Tibial nerve (tissue), 4 donors: ENCODE results near the gene BEAN1. TPM values are rescaled to one million over a fixed set of nuclear protein-coding genes. Genes with fewer than 3 reads are reported as not detected.

Experiments used
- DNase-seq, 2 donors: peaks; one replicate each; pipeline ENCODE4 v3.0.0-alpha.2; 2019; ENCODE audit warnings: low spot score in 2 of 2
- H3K27ac ChIP-seq, 4 donors: fragments of 200-600 bp; sonication (generic) in 3 of 4; one replicate each; pipeline ENCODE4 v1.5.1; 2017 to 2019; ENCODE audit warnings: mild to moderate bottlenecking in 1 of 4
- H3K27me3 ChIP-seq, 2 donors: fragments of 200-600 bp; sonication (generic) in 1 of 2; one replicate each; pipeline versions ENCODE4 v1.5.1 to v1.6.0; 2017 to 2019
- H3K36me3 ChIP-seq, 3 donors: fragments of 200-600 bp; sonication (generic); one replicate each; pipeline ENCODE4 v1.5.1; 2018 to 2019
- H3K4me1 ChIP-seq, 4 donors: fragments of 200-600 bp; sonication (generic) in 3 of 4; one replicate each; pipeline ENCODE4 v1.5.1; 2017 to 2019
- H3K4me3 ChIP-seq, 4 donors: fragments of 200-600 bp; sonication (generic) in 3 of 4; one replicate each; pipeline ENCODE4 v1.5.1; 2017 to 2019; ENCODE audit warnings: mild to moderate bottlenecking in 1 of 4, moderate library complexity in 1 of 4
- H3K9me3 ChIP-seq, 4 donors: fragments of 200-600 bp; sonication (generic) in 3 of 4; one replicate each; pipeline ENCODE4 v1.5.1; 2017 to 2019
- EP300 ChIP-seq, 2 donors: sonication (generic); formaldehyde crosslinking; IDR thresholded peaks; one replicate each; pipeline ENCODE4 v1.6.1; 2017; ENCODE audit warnings: antibody characterized with exemption in 2 of 2, mild to moderate bottlenecking in 1 of 2
- POLR2A ChIP-seq, 2 donors: fragments of 450-650 bp; IDR thresholded peaks; one replicate each; pipeline ENCODE4 v1.6.1; 2017; ENCODE audit warnings: antibody characterized with exemption in 2 of 2, mild to moderate bottlenecking in 2 of 2, moderate library complexity in 2 of 2
- WGBS, 2 donors: methylation state at CpG; one replicate each; pipeline ENCODE4 v1.1.5; 2018; 5-methylcytosine and 5-hydroxymethylcytosine counted together
- total RNA-seq, 4 donors: library from RNA; depleted of rRNA; stranded (reverse); fragments of >200 nt; gene quantifications; one replicate each; pipeline ENCODE4 v1.1.0, GENCODE V29; 2016
- TF ChIP-seq, protein P1 (sequence below), 5 experiments: fragments of 200-600 bp in 3 of 5; fragments of 450-650 bp in 2 of 5; sonication (generic) in 3 of 5; IDR thresholded peaks; one replicate each; pipeline ENCODE4 v1.5.1; 2016 to 2019; ENCODE audit warnings: antibody characterized with exemption in 5 of 5, mild to moderate bottlenecking in 3 of 5, moderate library complexity in 2 of 5

Gene BEAN1
- total RNA-seq, 4 donors from 2014 or later, result 0.21 to 1.4 (median 0.30) TPM; not detected in 1

DNA sequence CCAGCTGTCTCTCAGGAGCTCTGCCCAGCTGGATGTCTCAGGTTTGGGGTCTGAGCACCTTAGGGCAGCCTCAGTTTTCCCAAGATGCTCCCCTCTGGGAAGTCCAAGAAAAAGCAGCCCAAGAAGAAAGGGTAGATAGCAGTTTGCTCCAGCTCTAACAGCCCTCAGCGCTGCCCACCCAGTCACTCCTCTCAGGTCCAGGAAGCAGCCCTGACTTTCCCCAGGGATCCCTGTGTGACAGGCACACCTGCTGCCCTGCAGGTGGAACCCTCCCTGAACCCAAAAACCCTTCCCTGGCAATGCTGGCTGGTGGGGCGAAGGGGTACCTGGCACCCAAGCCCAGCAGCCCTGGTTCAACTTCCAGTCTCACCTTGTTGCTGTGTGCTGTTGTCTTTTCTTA is 48.1 kb downstream of the BEAN1 start:
- WGBS, 2 donors, result 85% methylated on average over 2 of the region's 2 CpGs
- Histone ChIP-seq H3K9me3 (no peaks in the 10 kb centered on the region), H3K4me3 (no peak overlapping the region), H3K27me3 (peaks cover 0 to 13% of the 10 kb centered on the region in 2 donors), H3K27ac (no peak overlapping the region), H3K36me3 (peaks cover 0 to 13% (median 0%) of the 10 kb centered on the region in 3 donors), H3K4me1 (peaks cover 0 to 11% (median 3%) of the 10 kb centered on the region in 4 donors)
- DNase-seq, result no peak
- TF ChIP-seq EP300 (IDR thresholded peaks at IDR 0.05) (no peak), POLR2A (IDR thresholded peaks at IDR 0.05) (no peak)
- TF ChIP-seq, protein P1, sequence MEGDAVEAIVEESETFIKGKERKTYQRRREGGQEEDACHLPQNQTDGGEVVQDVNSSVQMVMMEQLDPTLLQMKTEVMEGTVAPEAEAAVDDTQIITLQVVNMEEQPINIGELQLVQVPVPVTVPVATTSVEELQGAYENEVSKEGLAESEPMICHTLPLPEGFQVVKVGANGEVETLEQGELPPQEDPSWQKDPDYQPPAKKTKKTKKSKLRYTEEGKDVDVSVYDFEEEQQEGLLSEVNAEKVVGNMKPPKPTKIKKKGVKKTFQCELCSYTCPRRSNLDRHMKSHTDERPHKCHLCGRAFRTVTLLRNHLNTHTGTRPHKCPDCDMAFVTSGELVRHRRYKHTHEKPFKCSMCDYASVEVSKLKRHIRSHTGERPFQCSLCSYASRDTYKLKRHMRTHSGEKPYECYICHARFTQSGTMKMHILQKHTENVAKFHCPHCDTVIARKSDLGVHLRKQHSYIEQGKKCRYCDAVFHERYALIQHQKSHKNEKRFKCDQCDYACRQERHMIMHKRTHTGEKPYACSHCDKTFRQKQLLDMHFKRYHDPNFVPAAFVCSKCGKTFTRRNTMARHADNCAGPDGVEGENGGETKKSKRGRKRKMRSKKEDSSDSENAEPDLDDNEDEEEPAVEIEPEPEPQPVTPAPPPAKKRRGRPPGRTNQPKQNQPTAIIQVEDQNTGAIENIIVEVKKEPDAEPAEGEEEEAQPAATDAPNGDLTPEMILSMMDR (IDR thresholded peaks at IDR 0.05), result no peak

DNA sequence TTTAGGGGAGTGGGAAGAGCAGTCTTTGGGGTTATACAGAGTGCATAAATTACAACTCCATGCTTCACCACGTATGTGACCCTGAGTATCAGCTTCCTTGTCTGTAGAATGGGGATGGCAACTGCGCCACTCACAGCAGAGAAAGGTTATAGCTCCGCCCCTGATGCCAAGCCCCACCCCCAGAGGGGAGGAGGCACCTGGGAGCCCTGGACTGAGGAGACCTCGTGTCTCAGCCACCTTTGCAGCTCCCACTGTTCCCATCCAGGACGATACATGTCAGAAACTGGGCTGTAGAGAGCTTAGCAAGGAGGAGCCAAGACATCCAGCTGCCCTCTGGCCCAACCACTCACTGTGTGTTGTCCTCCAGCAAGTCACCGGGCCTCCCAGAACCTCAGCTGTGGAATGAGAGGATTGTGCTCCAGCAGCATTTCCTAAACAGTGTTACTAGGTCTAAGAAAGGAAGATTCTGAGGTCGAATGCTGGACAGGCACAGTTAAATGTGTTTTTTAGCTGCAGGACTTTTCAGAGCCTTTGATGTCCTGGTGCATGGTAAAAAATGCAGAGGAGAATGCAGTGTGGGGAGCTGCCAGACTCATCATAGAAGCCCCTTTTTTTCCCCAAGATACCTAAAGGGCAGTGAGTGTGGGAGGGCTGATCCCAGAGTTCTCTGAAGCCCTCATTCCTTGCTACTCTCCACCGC is 49.4 kb downstream of the BEAN1 start:
- H3K4me1 ChIP-seq, result peaks cover 0 to 11% (median 3%) of the 10 kb centered on the region in 4 donors
- WGBS, 2 donors, result 54 to 55% methylated on average over 7 to 8 of the region's 8 CpGs
- DNase-seq, result no peak
- TF ChIP-seq, protein P1 (IDR thresholded peaks at IDR 0.05), result no peak
- TF ChIP-seq EP300 (IDR thresholded peaks at IDR 0.05), result no peak
- TF ChIP-seq POLR2A (IDR thresholded peaks at IDR 0.05), result no peak
- H3K4me3 ChIP-seq, result no peak overlapping the region
- H3K9me3 ChIP-seq, result no peaks in the 10 kb centered on the region
- no peak overlapping the region for H3K27ac ChIP-seq
- H3K27me3 ChIP-seq, result peaks cover 0 to 13% of the 10 kb centered on the region in 2 donors
- H3K36me3 ChIP-seq, result peaks cover 0 to 6% (median 0%) of the 10 kb centered on the region in 3 donors

- Histone ChIP-seq H3K4me3 (no peak overlapping the region), H3K27me3 (peaks cover 0 to 13% of the 10 kb centered on the region in 2 donors), H3K36me3 (peaks cover 0 to 1% (median 0%) of the 10 kb centered on the region in 3 donors), H3K27ac (no peak overlapping the region), H3K9me3 (no peaks in the 10 kb centered on the region), H3K4me1 (peaks cover 0 to 11% (median 3%) of the 10 kb centered on the region in 4 donors)
- TF ChIP-seq EP300 (IDR thresholded peaks at IDR 0.05) (no peak), POLR2A (IDR thresholded peaks at IDR 0.05) (no peak)
- TF ChIP-seq, protein P1 (IDR thresholded peaks at IDR 0.05), result no peak
- no peak for DNase-seq
- WGBS, 2 donors, result 61 to 68% methylated on average over 1 to 2 of the region's 2 CpGs
Measured at GRCh38 chr16:66477028-66477515, 50.0 kb downstream of the BEAN1 start.

DNA sequence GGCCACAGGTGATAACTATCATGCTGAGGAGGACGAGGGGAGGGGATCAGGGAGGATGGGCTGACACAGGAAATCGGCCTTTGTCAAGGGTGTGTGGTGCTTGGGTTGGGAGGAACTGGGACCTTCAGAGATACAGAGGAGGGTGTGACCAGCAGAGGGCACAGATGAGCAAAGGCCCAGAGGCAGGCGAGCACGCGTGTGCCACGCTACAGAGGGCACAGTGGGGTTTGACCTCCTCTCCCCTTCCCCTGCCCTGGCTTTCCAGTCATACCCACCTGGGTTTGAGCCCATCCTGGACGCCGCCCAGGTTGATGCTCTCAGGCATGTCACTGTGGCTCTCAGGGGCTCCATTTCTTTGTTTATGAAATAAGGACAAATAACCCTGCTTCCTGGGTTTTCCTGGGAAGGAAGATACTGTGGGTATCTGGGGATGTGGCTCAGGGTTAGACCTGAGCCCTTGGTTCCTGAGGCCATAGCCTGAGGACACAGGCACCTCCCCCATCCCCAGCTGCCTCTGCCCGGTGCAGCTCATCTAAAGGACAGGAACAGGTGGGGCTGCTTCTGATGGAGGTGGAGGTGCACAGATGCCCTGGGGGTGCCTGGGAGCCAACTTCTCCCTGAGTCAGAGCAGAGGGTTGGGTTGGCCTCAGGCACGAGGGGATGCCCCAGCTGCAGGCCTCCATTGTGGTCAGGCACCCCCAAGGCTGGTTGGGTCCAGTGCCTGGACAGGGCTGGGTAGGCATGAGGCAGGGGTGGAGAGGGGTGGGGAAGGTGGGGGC is 51.8 kb downstream of the BEAN1 start:
- WGBS, 2 donors, result 31 to 33% methylated on average over 8 to 10 of the region's 10 CpGs
- H3K4me1 ChIP-seq, result peaks cover 0 to 17% (median 5%) of the 10 kb centered on the region in 4 donors
- H3K27me3 ChIP-seq, result peaks cover 0 to 13% of the 10 kb centered on the region in 2 donors
- H3K27ac ChIP-seq, result no peak overlapping the region
- H3K36me3 ChIP-seq, result no peaks in the 10 kb centered on the region
- peak; percentile 69 to 90 for DNase-seq
- no peak overlapping the region for H3K4me3 ChIP-seq
- TF ChIP-seq POLR2A (IDR thresholded peaks at IDR 0.05) (no peak), EP300 (IDR thresholded peaks at IDR 0.05) (peak in 1 of 2 donors; percentile 27)
- TF ChIP-seq, protein P1 (IDR thresholded peaks at IDR 0.05), result peak; percentile 68 to 87 (median 78)
- H3K9me3 ChIP-seq, result no peaks in the 10 kb centered on the region
